Adrenal gland (tissue), 5 donors: ENCODE measurements around the gene LRCH1.

Experiments
- POLR2A ChIP-seq, 2 donors: fragments of 450-650 bp; IDR thresholded peaks; one replicate each; pipeline ENCODE4 v1.6.1; 2017; ENCODE audit warnings: antibody characterized with exemption in 2 of 2, mild to moderate bottlenecking in 2 of 2, moderate library complexity in 1 of 2
- TF ChIP-seq, protein P1 (sequence below), 6 experiments: fragments of 450-650 bp in 4 of 6; fragments of 200-600 bp in 2 of 6; sonication (generic) in 1 of 6; IDR thresholded peaks; 1 replicate in 5 of 6; 2 replicates in 1 of 6; pipeline versions ENCODE4 v1.5.1 to v1.8.0; 2016 to 2021; ENCODE audit warnings: antibody characterized with exemption in 6 of 6, mild to moderate bottlenecking in 2 of 6, moderate library complexity in 1 of 6
- donor health status: DM: no; HTN: no; CAD: no.

- TF ChIP-seq, protein P1, sequence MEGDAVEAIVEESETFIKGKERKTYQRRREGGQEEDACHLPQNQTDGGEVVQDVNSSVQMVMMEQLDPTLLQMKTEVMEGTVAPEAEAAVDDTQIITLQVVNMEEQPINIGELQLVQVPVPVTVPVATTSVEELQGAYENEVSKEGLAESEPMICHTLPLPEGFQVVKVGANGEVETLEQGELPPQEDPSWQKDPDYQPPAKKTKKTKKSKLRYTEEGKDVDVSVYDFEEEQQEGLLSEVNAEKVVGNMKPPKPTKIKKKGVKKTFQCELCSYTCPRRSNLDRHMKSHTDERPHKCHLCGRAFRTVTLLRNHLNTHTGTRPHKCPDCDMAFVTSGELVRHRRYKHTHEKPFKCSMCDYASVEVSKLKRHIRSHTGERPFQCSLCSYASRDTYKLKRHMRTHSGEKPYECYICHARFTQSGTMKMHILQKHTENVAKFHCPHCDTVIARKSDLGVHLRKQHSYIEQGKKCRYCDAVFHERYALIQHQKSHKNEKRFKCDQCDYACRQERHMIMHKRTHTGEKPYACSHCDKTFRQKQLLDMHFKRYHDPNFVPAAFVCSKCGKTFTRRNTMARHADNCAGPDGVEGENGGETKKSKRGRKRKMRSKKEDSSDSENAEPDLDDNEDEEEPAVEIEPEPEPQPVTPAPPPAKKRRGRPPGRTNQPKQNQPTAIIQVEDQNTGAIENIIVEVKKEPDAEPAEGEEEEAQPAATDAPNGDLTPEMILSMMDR (IDR thresholded peaks at IDR 0.05) = no peak
- TF ChIP-seq POLR2A (IDR thresholded peaks at IDR 0.05) = no peak
Observed at GRCh38 chr13:46761866-46762265, 208.9 kb downstream of the LRCH1 start.
